HEK293 (cell line): ENCODE data around the gene PDE4D.

Source experiments
- CTCF ChIA-PET: fragments of 350-600 bp; formaldehyde crosslinking; extraction: SDS; loops from one replicate; lab custom pipeline; 2021; ENCODE audit warnings: antibody characterized with exemption; lab: Yijun Ruan, JAX
- POLR2A ChIA-PET: fragments of 300-600 bp; formaldehyde crosslinking; extraction: SDS; loops from one replicate; lab custom pipeline; 2020; ENCODE audit warnings: antibody characterized with exemption, inconsistent platforms; lab: Yijun Ruan, JAX
- H3K27ac ChIP-seq: fragments of 200-500 bp; sonication (Bioruptor generic); 2 replicates; pipeline ENCODE4 v1.5.1; 2014; ENCODE audit warnings: low read depth, low read length, control low read depth, inconsistent platforms; ENCODE audit errors: extremely low read depth
- H3K36me3 ChIP-seq, 2 experiments: fragments of 200-500 bp in 1 of 2; sonication (Bioruptor generic) in 1 of 2; 1 replicate in 1 of 2; 2 replicates in 1 of 2; pipeline ENCODE4 v1.5.1; 2014 to 2017; ENCODE audit warnings: inconsistent platforms in 2 of 2, low read length in 2 of 2; ENCODE audit not compliant: control insufficient read depth in 2 of 2, insufficient read depth in 1 of 2
- H3K4me1 ChIP-seq: fragments of 200-500 bp; sonication (Bioruptor generic); 2 replicates; pipeline ENCODE4 v1.5.1; 2014; ENCODE audit warnings: mild to moderate bottlenecking, low read length, inconsistent platforms; ENCODE audit not compliant: control insufficient read depth, insufficient read depth
- H3K4me3 ChIP-seq: 2 replicates; pipeline ENCODE4 v1.5.1; 2011; ENCODE audit warnings: low read depth, mild to moderate bottlenecking, control low read depth, low read length, moderate library complexity
- H3K9me3 ChIP-seq: fragments of 200-500 bp; sonication (Bioruptor generic); 2 replicates; pipeline ENCODE4 v1.5.1; 2014; ENCODE audit warnings: low read depth, low read length, inconsistent platforms; ENCODE audit not compliant: control insufficient read depth, insufficient read depth
- ATF2 ChIP-seq: fragments of 450-650 bp; formaldehyde crosslinking; IDR thresholded peaks from 2 replicates; pipeline ENCODE4 v1.5.1; 2016; ENCODE audit warnings: missing biosample characterization, missing genetic modification characterization, low read depth
- KLF17 ChIP-seq: fragments of 450-650 bp; formaldehyde crosslinking; IDR thresholded peaks from 2 replicates; pipeline ENCODE4 v1.5.1; 2016; ENCODE audit warnings: missing biosample characterization, missing genetic modification characterization
- KLF8 ChIP-seq: fragments of 450-650 bp; formaldehyde crosslinking; IDR thresholded peaks from 2 replicates; pipeline ENCODE4 v1.5.1; 2016; ENCODE audit warnings: missing biosample characterization, missing genetic modification characterization
- MEIS1 ChIP-seq: sonication (generic); formaldehyde crosslinking; IDR thresholded peaks from 2 replicates; pipeline ENCODE4 v1.8.1; 2022; ENCODE audit warnings: missing genetic modification reagents, mild to moderate bottlenecking, borderline replicate concordance
- MYNN ChIP-seq: fragments of 450-650 bp; formaldehyde crosslinking; IDR thresholded peaks from 2 replicates; pipeline ENCODE4 v1.5.1; 2016; ENCODE audit warnings: missing biosample characterization, missing genetic modification characterization, borderline replicate concordance
- PRDM1 ChIP-seq: fragments of 450-650 bp; formaldehyde crosslinking; IDR thresholded peaks from 2 replicates; pipeline ENCODE4; 2016; ENCODE audit warnings: missing biosample characterization, missing genetic modification characterization
- ZBTB1 ChIP-seq: fragments of 450-650 bp; formaldehyde crosslinking; IDR thresholded peaks from 2 replicates; pipeline ENCODE4 v1.5.1; 2016; ENCODE audit warnings: missing biosample characterization, missing genetic modification characterization
- ZBTB20 ChIP-seq: fragments of 450-650 bp; formaldehyde crosslinking; IDR thresholded peaks from 2 replicates; pipeline ENCODE4 v1.5.1; 2016; ENCODE audit warnings: missing biosample characterization, missing genetic modification characterization
- ZFP3 ChIP-seq: fragments of 450-650 bp; formaldehyde crosslinking; IDR thresholded peaks from 2 replicates; pipeline ENCODE4 v1.5.1; 2016; ENCODE audit warnings: low read depth, missing biosample characterization, missing genetic modification characterization
- ZNF10 ChIP-seq: fragments of 450-650 bp; formaldehyde crosslinking; IDR thresholded peaks from 2 replicates; pipeline ENCODE4 v1.5.1; 2017; ENCODE audit warnings: missing biosample characterization, missing genetic modification characterization
- ZNF174 ChIP-seq: fragments of 450-650 bp; formaldehyde crosslinking; IDR thresholded peaks from 2 replicates; pipeline ENCODE4 v1.5.0; 2017; ENCODE audit warnings: missing biosample characterization, mild to moderate bottlenecking, missing genetic modification characterization
- ZNF248 ChIP-seq: fragments of 450-650 bp; formaldehyde crosslinking; IDR thresholded peaks from 2 replicates; pipeline ENCODE4 v1.5.1; 2017; ENCODE audit warnings: missing biosample characterization, missing genetic modification characterization
- ZNF354C ChIP-seq: fragments of 450-650 bp; formaldehyde crosslinking; IDR thresholded peaks from 2 replicates; pipeline ENCODE4 v1.5.1; 2016; ENCODE audit warnings: missing biosample characterization, missing genetic modification characterization, low read depth, borderline replicate concordance
- ZNF48 ChIP-seq: fragments of 450-650 bp; formaldehyde crosslinking; IDR thresholded peaks from 2 replicates; pipeline ENCODE4 v1.5.1; 2016; ENCODE audit warnings: missing biosample characterization, missing genetic modification characterization
- ZNF514 ChIP-seq: fragments of 450-650 bp; formaldehyde crosslinking; IDR thresholded peaks from 2 replicates; pipeline ENCODE4 v1.5.1; 2016; ENCODE audit warnings: missing biosample characterization, missing genetic modification characterization
- ZNF529 ChIP-seq: fragments of 450-650 bp; formaldehyde crosslinking; IDR thresholded peaks from 2 replicates; pipeline ENCODE4 v1.5.1; 2017; ENCODE audit warnings: missing genetic modification characterization, missing biosample characterization; ENCODE audit not compliant: insufficient replicate concordance
- ZNF623 ChIP-seq: fragments of 450-650 bp; formaldehyde crosslinking; IDR thresholded peaks from 2 replicates; pipeline ENCODE4 v1.5.1; 2016; ENCODE audit warnings: missing biosample characterization, missing genetic modification characterization
- ZNF792 ChIP-seq: fragments of 450-650 bp; formaldehyde crosslinking; IDR thresholded peaks from 2 replicates; pipeline ENCODE4 v1.5.1; 2016; ENCODE audit warnings: missing biosample characterization, missing genetic modification characterization
- ZNF837 ChIP-seq: fragments of 450-650 bp; formaldehyde crosslinking; IDR thresholded peaks from 2 replicates; pipeline ENCODE4 v1.5.1; 2016; ENCODE audit warnings: missing biosample characterization, missing genetic modification characterization
- ZSCAN16 ChIP-seq: fragments of 450-650 bp; formaldehyde crosslinking; IDR thresholded peaks from 2 replicates; pipeline ENCODE4 v1.5.1; 2016; ENCODE audit warnings: missing biosample characterization, missing genetic modification characterization
- TF ChIP-seq, protein P1 (sequence below): sonication (generic); formaldehyde crosslinking; IDR thresholded peaks from 2 replicates; pipeline ENCODE4 v1.8.1; 2022; ENCODE audit warnings: mild to moderate bottlenecking, moderate library complexity, missing genetic modification reagents
- TF ChIP-seq, protein P2 (sequence below): fragments of 450-650 bp; formaldehyde crosslinking; IDR thresholded peaks from 2 replicates; pipeline ENCODE4 v1.5.1; 2016; ENCODE audit warnings: missing biosample characterization, missing genetic modification characterization
- TF ChIP-seq, protein P3 (sequence below): fragments of 450-650 bp; formaldehyde crosslinking; IDR thresholded peaks from 2 replicates; pipeline ENCODE4 v1.5.1; 2016; ENCODE audit warnings: missing biosample characterization, missing genetic modification characterization
- TF ChIP-seq, protein P4 (sequence below): fragments of 450-650 bp; formaldehyde crosslinking; IDR thresholded peaks from 2 replicates; pipeline ENCODE4 v1.5.1; 2016; ENCODE audit warnings: missing biosample characterization, missing genetic modification characterization

The PDE4D gene

DNA sequence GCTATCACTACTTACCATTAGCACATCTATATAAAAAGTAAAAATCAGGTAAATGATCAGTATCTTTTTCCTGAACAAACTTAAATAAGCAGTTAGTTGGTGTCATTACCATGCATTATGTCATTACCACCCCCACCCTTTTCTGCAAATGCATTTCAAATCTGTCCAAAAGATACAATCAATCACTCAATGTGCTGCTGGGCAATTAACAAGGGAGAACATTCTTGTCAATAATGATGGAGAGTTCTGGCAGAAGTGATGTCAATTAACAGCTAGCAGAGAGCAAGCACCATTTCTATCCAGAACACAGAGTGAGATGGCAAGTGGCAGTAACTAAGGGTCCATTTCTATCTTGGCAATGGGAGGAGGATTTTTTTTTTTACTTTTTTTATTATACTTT, 3.5 kb upstream of the PDE4D start:
- TF ChIP-seq ZNF248 (tag by site-specific recombination) (no peak), ZNF10 (tag by site-specific recombination) (no peak), ZNF623 (tag by site-specific recombination) (no peak), ZNF529 (no peak), ZSCAN16 (tag by site-specific recombination) (no peak), ZNF174 (tag by site-specific recombination) (no peak), ZNF837 (tag by site-specific recombination) (no peak), ZFP3 (tag by site-specific recombination) (no peak), KLF8 (no peak), ZNF792 (tag by site-specific recombination) (no peak), ZBTB1 (no peak), KLF17 (tag by site-specific recombination) (no peak)
- TF ChIP-seq, protein P1, sequence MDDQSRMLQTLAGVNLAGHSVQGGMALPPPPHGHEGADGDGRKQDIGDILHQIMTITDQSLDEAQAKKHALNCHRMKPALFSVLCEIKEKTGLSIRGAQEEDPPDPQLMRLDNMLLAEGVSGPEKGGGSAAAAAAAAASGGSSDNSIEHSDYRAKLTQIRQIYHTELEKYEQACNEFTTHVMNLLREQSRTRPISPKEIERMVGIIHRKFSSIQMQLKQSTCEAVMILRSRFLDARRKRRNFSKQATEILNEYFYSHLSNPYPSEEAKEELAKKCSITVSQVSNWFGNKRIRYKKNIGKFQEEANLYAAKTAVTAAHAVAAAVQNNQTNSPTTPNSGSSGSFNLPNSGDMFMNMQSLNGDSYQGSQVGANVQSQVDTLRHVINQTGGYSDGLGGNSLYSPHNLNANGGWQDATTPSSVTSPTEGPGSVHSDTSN (CRISPR knock-in tag): no peak
- TF ChIP-seq, protein P2, sequence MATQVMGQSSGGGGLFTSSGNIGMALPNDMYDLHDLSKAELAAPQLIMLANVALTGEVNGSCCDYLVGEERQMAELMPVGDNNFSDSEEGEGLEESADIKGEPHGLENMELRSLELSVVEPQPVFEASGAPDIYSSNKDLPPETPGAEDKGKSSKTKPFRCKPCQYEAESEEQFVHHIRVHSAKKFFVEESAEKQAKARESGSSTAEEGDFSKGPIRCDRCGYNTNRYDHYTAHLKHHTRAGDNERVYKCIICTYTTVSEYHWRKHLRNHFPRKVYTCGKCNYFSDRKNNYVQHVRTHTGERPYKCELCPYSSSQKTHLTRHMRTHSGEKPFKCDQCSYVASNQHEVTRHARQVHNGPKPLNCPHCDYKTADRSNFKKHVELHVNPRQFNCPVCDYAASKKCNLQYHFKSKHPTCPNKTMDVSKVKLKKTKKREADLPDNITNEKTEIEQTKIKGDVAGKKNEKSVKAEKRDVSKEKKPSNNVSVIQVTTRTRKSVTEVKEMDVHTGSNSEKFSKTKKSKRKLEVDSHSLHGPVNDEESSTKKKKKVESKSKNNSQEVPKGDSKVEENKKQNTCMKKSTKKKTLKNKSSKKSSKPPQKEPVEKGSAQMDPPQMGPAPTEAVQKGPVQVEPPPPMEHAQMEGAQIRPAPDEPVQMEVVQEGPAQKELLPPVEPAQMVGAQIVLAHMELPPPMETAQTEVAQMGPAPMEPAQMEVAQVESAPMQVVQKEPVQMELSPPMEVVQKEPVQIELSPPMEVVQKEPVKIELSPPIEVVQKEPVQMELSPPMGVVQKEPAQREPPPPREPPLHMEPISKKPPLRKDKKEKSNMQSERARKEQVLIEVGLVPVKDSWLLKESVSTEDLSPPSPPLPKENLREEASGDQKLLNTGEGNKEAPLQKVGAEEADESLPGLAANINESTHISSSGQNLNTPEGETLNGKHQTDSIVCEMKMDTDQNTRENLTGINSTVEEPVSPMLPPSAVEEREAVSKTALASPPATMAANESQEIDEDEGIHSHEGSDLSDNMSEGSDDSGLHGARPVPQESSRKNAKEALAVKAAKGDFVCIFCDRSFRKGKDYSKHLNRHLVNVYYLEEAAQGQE (tag by site-specific recombination): no peak
- ChIA-PET CTCF (no interaction called here), POLR2A (no interaction called here)
- H3K9me3 ChIP-seq: no peaks in the 10 kb centered on the region
- no peak overlapping the region for H3K27ac ChIP-seq
- H3K36me3 ChIP-seq: no peaks in the 10 kb centered on the region
- no peaks in the 10 kb centered on the region for H3K4me1 ChIP-seq
- no peak overlapping the region for H3K4me3 ChIP-seq

- Histone ChIP-seq H3K36me3 (no peaks in the 10 kb centered on the region), H3K9me3 (no peaks in the 10 kb centered on the region), H3K27ac (no peak overlapping the region), H3K4me1 (no peaks in the 10 kb centered on the region), H3K4me3 (no peak overlapping the region)
- POLR2A ChIA-PET: no interaction called here
- CTCF ChIA-PET: interaction anchor here (0.6 kb wide), 1 partner anchor 14 kb away, joined by 3 read pairs; no protein-coding TSS in a partner anchor
- TF ChIP-seq, protein P3, sequence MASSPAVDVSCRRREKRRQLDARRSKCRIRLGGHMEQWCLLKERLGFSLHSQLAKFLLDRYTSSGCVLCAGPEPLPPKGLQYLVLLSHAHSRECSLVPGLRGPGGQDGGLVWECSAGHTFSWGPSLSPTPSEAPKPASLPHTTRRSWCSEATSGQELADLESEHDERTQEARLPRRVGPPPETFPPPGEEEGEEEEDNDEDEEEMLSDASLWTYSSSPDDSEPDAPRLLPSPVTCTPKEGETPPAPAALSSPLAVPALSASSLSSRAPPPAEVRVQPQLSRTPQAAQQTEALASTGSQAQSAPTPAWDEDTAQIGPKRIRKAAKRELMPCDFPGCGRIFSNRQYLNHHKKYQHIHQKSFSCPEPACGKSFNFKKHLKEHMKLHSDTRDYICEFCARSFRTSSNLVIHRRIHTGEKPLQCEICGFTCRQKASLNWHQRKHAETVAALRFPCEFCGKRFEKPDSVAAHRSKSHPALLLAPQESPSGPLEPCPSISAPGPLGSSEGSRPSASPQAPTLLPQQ (tag by site-specific recombination): no peak
- TF ChIP-seq MEIS1 (CRISPR knock-in tag): no peak
- no peak for TF ChIP-seq ZBTB20 (tag by site-specific recombination)
- TF ChIP-seq PRDM1 (tag by site-specific recombination): no peak
- no peak for TF ChIP-seq ZNF514
- TF ChIP-seq, protein P4, sequence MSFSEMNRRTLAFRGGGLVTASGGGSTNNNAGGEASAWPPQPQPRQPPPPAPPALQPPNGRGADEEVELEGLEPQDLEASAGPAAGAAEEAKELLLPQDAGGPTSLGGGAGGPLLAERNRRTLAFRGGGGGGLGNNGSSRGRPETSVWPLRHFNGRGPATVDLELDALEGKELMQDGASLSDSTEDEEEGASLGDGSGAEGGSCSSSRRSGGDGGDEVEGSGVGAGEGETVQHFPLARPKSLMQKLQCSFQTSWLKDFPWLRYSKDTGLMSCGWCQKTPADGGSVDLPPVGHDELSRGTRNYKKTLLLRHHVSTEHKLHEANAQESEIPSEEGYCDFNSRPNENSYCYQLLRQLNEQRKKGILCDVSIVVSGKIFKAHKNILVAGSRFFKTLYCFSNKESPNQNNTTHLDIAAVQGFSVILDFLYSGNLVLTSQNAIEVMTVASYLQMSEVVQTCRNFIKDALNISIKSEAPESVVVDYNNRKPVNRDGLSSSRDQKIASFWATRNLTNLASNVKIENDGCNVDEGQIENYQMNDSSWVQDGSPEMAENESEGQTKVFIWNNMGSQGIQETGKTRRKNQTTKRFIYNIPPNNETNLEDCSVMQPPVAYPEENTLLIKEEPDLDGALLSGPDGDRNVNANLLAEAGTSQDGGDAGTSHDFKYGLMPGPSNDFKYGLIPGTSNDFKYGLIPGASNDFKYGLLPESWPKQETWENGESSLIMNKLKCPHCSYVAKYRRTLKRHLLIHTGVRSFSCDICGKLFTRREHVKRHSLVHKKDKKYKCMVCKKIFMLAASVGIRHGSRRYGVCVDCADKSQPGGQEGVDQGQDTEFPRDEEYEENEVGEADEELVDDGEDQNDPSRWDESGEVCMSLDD: no peak
- TF ChIP-seq MYNN (tag by site-specific recombination): no peak
- no peak for TF ChIP-seq ZNF529
- no peak for TF ChIP-seq ZNF354C
- TF ChIP-seq ZNF792 (tag by site-specific recombination): no peak
- no peak for TF ChIP-seq ZNF48 (tag by site-specific recombination)
- TF ChIP-seq ATF2 (tag by site-specific recombination): no peak
These were observed 1.4 kb downstream of the PDE4D start for GRCh38 chr5:59891962-59892643.
